Stimulated activated CD4-positive, alpha-beta T cell treated with anti-CD3 and anti-CD28 coated beads, Interleukin-4, amount 100 ng/mL, for 4 hours (primary cell): ENCODE data around the gene GATD1.

Source experiments
- DNase-seq, 2 experiments: peaks; one replicate each; pipeline ENCODE4 v3.0.0-alpha.2; 2020

GATD1 gene

DNA sequence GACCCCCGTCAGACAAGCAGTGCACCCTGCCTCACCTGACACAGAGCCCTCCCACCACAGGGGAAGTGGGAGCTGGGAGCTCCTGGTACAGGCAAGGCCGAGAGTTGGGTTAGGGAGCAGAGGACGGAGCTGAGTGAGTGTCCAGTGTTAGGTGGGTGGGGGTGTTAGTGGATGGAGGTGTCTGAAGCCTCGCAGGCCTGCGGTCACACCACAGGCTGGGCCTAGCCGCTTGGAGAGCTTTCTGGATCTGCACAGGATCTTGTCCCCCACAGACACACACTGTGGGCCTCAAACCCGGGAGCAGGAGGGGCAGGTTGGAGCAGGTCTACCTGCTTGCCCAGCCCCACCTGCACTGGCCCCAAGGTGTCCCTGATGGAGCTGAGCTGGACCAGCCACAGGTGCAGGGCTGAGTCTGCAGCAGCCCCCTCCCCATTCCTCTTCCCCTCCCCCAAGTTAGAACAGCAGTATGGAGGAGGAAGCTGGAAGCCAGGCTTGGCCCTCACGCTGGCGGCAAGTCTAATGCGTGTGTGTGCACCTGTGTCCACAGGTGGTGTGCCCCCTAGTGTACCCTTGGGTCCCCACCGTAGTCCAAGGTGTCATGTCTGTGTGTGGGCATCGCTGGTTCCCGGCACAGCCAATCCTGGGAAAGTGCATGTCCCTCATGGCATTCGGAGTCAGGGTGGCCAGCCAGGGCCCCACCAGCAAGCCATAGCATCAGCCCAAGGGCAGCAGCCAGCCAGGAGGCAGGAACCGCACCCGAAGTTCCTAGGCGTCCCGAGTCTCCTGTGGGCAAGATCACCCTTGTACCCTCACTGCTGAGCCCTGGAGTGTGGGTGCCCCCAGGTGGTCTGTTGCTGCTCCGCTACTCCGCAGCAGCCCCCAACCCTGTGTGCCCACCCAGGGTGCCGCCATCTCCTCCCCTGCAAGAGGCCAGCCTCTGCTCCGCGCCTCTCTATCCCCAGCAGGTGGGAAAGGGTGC lies 2.0 kb upstream of the GATD1 start:
- DNase-seq = no peak

DNA sequence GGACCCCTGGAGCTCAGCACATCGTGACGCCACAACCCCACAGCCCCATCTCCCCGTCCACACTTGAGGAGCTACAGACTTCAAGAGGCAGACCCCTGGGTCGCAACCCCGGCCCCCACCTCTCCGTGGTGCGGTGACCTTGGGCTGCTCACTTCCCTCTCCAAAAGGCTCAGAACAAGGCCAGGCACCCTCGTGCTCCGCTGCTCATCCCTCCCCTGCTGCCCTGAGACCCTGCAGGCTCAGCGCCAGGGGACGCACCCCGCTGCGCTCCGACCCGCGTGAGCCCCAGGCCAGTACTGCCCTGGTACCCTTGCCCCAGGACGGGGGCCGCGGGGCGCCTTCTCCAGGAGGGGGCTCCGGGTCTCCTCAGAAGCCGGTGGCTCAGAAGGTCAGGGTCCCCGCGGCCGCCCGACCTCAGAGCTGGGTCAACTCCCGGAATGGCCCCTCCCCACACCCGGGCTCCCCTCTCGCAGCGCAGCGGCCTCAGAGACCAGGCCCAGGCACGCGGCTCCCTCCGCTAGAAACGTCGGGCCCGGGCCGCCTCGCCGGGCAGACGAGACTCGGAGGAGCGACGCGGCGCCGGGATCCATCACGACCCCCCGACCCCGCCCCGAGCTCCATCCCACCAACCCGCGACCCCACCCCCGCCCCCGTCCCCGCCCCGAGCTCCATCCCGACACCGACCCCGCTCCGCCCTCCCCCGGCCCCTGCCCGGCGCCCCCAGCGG lies 563 bp downstream of the GATD1 start:
- no peak for DNase-seq

DNA sequence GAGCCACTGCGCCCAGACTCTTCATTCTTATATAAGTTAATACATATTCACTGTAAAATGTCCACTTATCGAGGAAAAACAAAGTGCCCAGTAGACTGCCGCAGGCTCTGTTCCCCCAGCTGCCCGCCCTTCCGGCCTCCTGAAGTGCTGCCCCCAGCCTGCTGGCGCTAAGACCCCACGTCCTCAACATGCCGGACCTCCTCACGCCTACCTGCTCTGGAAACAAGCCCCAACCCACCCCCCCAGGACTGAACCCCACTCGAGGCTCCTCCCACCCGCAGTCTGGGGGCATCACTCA lies 1.1 kb downstream of the GATD1 start:
- DNase-seq = no peak

DNA sequence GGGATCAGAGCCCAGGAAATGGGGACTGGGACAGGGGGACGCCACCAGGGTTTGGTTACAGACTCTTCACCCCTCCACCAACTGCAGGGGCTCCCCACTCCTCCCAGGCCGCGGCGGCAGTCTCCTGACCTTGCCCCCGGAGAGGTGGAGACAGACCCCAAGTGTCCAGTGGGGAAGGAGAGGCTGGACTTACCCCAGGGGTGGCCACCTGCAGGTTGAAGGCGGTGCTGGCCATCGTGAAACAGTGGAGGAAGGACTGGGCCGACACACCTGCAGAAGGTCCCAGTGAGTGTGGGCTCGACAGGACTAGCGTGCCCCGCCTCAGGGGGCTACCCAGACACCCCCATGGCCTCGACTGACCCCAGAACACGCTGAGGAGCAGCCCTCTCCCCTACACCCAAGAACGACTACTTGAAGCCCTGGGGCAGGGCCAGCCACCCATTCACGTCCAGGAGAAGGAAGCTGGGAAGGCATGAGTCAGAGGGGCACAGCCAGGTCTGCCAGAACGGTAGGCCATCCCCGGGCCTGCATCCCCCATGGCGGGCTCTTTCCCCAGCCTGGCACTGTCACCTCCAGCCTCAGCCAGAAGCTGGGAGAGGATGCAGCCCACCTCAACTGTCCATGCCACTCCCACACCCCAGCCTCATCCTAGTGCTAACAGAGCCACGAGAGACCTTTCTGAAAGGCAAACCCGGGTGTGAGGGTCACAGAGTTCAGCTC lies 2.3 kb downstream of the GATD1 start:
- no peak for DNase-seq

DNA sequence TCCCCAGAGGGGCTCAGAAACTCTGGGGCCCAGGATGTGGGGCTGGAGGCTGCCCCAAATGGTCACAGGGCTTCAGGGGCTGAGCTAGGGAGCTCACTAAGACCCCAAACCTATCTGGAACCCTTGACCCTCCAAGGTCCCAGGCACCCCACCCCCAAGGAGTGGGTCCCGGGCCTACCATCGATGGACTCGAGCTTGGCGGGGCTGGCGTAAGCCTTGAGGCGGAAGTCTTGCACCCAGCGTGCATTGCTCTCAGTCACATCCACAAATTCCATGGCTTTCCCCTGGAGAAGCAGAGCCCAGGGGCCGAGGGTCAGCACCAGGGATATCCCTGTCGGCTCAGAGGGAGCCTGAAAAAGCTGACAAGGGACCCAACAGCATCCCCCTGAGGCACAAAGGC lies 3.5 kb downstream of the GATD1 start:
- DNase-seq = no peak

DNA sequence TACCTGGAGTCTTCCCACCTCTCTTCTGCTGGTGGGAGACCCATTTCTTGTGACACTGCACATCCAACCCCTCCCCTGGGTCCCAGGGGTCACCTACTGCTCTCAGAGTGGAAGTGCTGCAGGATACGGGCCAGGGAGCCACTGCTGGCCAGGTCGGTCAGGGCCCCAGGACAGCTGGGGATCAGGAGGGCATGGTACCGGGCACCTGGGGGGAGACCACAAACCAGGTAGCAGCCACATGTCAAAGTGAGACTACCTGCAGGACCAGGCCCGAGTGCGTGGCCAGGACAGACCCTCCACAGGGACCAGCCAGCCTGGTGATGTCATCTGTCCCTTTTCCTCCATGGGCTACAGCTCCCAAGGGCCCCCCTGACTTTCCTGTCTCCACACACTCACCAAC lies 3.9 kb downstream of the GATD1 start:
- no peak for DNase-seq

DNA sequence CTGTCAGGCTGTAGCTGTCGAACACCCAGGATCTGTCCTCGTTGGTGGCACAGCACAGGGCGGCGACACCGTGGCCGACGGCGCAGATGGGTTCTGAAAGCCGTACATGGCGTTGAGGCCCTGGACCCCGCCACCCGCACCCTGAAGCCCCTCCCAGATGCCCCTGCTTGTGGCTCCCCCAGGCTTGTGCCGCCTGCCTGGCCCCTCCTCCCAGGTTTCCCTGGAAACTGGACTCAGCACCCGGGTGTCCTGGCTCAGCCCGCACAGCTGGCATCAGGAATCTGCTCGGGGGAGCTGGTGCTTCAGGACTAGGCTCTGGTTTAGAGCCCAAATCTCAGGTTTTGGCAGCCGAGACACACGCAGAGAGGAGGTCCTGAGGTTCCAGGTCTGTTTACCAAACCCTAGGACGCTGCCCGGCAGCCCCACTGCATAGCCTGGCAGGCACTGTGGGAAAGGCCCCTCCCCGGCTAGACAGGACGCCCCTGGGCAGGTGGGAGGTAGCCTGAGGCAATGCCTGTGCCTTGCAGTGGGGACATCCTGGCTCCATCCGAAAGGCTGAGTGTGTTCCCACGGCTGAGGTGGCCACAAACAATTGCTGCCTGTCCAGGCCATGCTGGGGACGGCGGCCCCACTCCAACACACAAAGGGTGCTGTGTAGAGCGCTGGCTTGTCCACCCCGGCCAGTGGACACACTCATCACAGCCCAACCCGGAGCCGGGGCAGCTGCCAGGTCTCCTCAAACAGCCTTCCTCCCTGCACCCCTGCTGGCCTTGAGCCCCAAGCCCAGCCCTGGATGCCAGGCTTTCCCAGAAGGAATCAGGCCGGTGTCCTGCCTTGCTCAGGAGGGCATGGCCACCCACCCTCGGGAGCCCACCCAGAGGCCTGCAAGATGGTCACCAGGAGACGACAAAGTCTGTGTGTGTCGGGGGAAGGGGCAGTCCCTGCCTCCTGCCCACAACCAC lies 4.6 kb downstream of the GATD1 start:
- DNase-seq = no peak

DNA sequence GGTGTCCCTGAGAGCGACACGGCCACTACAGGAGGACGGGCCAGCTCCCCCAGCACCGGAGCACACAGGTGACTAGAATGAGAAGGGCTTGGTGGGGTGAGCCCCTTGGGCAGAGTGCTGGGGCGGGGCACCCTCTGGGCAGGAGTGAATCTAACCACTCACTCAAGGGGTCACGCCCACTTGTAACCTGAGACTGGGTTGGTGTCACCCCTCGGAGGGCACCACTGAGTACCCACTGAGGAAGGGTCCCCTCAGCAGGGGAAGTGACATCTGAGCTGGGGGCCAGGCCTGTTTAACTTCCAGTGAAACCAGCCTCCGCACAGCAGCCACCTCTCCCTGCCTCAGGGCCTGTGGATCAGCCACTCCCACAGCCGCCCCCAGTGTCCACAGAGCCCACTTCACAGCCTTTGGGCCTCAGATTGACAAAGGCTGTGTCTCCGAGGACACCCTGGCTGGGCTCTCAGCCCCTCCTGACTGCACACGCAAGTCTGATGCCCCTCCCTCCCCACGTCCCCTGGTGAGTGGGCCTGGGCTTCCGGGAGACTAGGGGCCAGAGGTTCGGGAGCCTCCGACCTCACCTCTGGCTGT lies 5.6 kb downstream of the GATD1 start:
- DNase-seq = no peak

DNA sequence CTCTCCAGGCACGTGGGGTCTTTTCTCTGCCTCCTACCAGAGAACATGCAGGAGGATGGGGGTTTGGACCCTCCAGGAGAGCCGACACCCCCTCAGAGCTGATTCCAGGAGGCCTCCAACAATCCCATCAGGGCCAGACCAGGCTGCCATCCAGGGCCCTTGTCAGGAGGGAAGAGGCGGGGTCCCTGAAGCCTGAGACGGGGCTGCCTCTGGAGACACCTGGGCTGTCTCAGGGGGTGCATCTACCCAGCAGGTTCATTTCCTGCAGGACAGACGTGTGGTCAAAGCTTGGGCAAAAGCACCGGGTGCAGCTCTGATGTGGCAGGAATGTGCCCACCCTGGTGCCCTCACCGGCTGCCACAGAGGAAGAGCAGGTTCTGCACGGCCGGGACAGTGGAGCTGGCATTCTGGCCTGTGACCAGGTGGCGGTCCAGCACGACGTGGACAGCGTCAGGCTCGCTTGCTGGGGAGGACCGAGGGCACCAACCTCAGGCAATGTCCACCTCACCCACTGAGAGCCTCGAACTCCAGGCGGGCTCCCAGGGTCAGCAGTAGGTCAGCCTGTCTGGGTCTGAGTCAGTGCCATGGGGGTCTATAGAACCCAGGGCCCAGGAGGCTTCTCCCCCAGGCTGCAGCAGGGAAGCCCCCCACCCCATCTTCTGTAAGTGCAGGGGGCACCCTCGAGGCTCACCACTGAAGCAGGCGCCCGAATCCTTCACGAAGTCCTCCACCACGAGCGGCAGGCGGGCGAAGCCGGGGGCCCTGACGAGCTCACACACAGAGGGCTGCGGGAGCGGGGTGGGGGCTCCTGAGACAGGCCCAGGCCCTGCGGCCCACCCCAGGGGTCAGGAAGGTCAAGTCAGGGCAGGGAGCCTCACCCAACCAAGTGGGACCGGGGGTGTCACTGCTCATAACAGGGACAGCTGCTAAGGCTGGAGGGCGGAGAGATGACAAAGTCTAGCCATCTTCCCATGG lies 6.4 kb downstream of the GATD1 start:
- no peak for DNase-seq

DNA sequence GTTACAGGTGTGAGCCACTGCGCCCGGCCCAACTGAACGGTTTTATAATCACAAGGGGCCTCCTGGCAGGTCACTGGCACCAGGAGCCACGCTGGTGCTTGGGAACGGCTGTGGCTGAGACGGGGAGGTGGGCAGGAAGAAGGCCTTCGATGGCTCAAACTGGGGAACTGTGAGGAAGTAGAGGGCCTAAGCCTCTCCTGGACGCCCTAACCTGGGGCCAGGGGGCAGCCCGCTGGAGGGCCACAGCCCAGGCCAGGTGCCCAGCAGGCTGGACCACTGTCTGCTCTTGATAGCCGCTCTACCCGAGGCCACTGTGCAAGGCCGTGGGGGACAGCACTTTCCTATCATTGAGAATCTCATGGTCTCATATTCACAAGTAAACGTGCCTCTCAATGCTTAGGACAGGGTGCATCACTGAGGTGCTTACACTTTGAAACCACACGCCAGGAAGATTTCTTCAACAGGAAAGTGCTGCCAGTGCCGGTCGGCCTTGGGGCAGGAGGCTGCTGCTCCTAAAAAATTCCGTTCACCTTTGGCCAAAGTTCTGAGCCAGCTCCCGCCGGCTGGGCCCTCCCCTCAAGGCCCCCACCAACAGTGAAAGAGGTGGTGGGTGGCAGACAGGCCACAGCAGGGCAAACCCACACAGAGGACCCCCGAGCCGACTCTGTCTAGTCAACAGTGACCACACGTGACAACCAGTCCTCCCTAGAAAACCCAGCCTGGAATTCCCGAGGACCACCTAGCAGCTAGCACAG lies 7.2 kb downstream of the GATD1 start:
- no peak for DNase-seq

DNA sequence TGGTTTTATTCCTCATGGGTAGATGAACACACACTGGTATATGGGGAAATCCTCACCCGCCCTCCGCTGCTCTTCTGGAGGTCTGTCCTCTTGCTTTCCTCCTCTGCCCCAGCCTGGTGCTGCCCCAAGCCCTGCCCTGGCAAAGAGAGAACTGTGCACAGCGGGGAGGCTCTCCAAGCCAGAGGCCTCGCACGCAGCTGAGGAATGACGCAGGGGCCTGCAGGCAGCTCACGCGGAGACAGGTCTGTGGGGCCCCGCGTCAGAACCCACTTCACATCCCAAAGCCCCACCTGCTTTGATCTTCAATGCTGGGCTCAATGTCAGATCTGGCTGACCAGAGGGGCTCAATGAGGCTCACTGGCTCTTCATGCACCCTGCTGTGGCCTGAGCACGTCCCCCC lies 10.0 kb downstream of the GATD1 start:
- no peak for DNase-seq

DNA sequence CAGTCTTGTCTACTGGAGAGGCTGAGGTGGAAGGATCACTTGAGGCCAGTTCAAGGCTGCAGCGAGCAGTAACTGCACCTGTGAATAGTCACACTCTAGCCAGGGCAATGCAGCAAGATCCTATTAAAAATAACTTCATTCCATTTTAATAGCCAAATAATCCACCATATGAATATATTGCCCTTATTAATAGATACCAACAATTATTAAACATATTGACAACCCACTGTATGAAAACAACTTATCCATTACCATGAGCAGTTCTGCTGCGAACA lies 10.4 kb downstream of the GATD1 start:
- DNase-seq = no peak

DNA sequence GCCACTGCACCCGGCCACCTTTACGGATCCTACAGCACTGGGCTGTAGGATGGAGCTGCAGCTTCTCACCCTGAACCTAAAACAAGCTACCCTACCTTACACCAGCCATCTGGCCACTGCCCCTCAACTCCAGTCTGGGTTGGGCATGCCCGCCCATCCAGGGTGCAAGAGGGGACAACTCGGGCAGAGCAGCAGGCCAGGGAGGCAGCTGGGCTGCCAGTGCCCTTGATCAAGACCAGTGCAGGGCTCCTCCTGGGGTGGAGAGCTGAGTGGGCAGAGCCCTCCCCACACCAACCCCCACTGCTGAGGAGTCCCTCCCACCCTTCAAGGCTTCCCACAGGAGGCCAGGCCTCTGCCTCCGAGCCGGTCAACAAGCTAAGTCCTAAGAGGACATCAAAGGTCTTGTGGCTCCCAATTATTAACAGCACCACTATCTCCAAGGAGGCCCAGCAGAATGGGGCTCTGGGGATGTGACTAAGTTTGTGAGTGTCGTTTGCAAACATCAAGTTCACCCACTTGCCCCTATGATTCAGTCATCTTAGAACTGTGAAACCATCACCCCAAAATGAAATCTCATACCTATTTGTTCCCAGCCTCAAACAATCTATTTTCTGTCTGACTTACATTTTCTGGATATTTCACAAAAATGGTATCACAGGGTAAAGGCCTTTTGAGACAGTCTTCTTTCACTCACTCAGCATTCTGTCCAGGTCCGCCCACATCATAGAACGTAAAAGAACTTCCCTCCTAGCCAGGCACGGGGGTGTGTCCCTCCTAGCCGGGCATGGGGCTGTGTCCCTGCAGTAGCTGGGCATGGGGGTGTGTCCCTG lies 11.0 kb downstream of the GATD1 start:
- no peak for DNase-seq

DNA sequence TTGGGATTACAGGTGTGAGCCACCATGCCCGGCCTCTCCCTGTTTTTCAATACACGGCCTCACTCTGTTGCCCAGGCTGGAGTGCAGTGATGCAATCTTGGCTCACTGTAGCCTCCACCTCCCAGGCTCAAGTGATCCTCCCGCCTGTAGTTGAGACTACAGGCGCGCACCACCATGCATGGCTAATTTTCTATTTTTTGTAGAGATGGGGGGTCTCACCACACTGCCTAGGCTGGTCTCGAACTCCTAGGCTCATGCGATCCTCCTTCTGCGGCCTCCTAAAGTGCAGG lies 11.5 kb downstream of the GATD1 start:
- DNase-seq = no peak

DNA sequence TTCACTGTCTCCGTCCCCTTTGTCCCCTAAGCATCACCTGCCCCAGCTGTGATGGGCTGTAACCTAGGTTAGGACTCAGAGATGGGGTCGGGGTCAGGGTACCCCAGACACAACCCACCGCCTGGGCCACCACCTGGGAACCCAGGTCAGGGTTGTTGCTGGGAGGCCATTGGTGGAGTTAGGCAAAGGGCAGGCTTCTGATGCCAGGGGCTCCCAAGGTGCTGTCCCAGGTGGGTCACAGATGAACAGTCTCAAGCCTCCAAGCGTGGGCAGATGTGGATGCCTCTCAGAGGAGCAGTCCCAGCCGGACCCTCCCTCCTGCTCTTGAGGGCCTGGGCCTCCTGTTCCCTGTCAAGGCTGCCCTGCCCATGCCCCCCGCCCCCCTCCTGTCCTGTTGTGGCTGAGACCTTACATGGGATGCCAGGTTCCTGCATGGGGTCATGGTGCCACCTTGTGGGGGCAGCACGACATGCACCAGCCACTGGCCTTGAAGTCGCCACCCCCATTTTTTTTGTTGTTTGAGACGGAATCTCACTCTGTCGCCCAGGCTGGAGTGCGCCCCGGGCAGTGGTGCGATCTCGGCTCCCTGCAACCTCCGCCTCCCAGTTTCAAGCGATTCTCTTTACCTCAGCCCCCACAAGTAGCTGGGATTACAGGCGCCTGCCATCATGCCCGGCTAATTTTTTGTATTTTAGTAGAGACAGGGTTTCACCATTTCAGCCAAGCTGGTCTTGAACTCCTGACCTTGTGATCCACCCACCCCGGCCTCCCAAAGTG lies 12.1 kb downstream of the GATD1 start:
- peak; percentile 54 to 55 for DNase-seq

DNA sequence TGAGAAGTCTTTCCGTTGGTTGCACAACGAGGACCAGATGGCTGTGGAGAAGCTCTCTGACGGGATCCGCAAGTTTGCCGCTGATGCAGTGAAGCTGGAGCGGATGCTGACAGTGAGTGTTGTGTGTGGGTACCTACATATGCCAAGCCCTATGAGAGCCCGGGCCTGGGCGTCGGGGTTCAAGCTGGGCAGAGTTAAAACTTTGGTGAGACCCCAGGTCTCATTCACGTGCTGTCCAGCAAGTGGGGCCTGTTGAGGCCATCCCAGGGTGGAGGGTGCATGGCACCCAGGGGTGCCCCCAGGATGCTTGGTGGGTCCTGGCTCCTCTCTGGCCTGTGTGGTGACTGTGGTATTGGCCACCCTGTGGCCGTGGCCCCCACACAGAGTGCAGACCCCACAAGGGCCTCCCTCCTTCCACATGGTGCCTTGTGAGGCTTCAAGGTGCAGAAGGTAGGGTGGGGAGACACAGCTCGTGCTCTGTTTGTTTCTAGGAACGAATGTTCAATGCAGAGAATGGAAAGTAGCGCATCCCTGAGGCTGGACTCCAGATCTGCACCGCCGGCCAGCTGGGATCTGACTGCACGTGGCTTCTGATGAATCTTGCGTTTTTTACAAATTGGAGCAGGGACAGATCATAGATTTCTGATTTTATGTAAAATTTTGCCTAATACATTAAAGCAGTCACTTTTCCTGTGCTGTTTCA lies 12.8 kb downstream of the GATD1 start:
- no peak for DNase-seq

DNA sequence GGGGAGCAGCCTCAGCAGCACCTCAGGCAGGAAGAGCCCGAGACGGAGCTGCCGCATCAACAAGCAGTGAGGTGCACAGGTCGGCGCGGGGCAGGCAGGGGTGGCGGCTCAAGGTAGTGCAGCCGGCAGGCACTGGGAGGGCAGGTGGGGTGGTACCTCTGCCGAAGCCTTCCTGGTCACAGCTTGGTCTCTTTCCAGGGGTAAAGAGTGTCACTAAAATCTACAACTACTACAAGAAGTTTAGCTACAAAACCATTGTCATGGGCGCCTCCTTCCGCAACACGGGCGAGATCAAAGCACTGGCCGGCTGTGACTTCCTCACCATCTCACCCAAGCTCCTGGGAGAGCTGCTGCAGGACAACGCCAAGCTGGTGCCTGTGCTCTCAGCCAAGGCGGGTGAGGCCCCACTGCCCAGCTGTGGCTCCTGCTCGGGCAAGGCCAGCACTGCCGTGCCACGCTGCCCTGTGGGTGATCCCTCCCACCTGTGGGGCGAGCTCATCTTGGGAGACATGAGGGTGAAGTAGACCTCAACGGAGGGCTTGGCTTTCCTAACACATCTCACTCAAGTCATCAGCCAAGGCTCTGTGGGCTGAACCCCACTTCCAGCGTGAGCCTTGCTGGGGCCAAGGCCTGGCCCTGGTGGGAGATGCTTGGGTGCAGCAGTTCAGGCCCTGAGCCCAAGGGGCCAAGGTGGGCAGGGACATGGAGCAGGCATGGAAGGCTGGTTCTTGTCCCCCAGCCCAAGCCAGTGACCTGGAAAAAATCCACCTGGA lies 13.6 kb downstream of the GATD1 start:
- no peak for DNase-seq
